ENCODE measurements around the gene UTS2B. TPM values are rescaled to one million over a fixed set of nuclear protein-coding genes. Genes with fewer than 3 reads are reported as not detected.
A peak's percentile ranks its signal among the peaks of the same experiment; 100 is the strongest.

The UTS2B gene
- total and polyA plus RNA-seq, 10 of the 15 experiments (the other 5 are each of a cell fraction or from before 2014, with no cell fraction given): 0.15 to 0.72 (median 0.44) TPM

DNA sequence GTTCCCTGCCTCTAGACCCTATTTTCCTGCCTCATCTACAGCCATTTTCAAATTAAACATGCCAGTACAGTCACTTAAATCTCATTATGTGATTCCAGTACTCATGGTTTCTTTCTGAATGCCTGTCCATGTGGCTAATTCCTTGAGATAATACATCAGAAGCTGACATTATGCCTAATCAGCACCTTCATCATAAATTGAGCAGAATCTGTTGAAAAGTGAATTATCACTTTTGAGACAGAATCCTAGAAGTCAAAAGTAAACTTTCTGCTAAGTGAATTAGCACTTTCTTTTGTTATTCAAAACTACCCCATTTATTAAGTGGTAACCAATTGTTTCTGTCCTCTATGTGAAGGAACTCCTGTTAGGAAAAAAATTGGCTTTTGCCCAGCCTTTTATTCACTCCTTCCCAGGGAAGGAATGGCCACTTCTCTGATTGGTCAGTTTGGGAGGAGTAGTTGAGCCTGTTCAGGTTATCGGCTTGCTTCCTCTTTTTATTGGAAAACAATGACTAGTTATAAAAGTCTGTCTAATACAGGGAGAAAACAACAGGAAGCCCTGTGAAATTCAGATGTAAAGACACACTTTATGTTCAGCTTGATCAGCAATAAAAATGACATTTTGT is 90.8 kb downstream of the UTS2B start:
- intact Hi-C loops (cut with micrococcal nuclease; ENCODE audit: unreplicated experiment): loop anchor here (5.0 kb wide), 1 partner anchor 138 kb away; no protein-coding TSS in a partner anchor

DNA sequence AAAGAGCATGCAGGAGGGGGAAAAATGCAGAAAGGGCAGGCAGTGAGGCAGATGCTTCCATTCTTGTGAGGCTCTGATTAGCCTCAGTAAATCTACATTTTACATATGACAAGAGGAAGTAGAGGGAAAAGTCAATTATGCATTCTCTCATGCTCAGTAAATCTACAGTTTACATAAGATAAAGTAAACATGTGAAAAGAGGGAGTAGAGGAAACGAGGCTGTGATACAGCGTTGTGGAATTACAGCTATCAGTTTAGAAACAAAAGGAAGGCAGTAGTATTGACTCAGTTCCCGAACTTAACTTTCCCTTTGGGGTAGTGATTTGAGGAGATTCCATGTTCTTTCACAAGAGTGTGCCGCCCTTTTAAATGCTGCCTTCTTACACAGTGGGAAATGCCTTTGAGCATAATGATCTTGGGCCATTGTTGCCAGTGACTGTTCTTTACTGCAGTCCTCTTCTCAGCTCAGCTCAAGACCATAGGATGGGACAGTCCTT is 92.0 kb downstream of the UTS2B start:
- Histone ChIP-seq H3K27ac (ENCODE audit: control insufficient read depth, insufficient read depth) (no peak overlapping the region), H3K9me3 (replicated peaks; ENCODE audit: control insufficient read depth, insufficient read depth, low read length) (no peaks in the 10 kb centered on the region; the same call in 2 of the 3 replicates), H3K4me1 (ENCODE audit: control insufficient read depth, insufficient read depth, low read length) (peaks cover 19% of the 10 kb centered on the region; the same call in 1 of the 2 replicates), H3K27me3 (replicated peaks in 1 of 2; ENCODE audit: control insufficient read depth in 2 of 2, insufficient read depth in 2 of 2, low read length in 1 of 2) (no peaks in the 10 kb centered on the region), H3K79me2 (ENCODE audit: control insufficient read depth, insufficient read depth, low read length) (no peaks in the 10 kb centered on the region), H3K9ac (ENCODE audit: control insufficient read depth, insufficient read depth, low read length) (no peak overlapping the region), H3K36me3 (ENCODE audit: control insufficient read depth in 2 of 2, insufficient read depth in 2 of 2, low read length in 1 of 2) (no peaks in the 10 kb centered on the region), H4K20me1 (ENCODE audit: control insufficient read depth, insufficient read depth) (no peaks in the 10 kb centered on the region), H3K4me3 (no peak overlapping the region), H3K4me2 (ENCODE audit: control insufficient read depth, insufficient read depth) (no peak overlapping the region), H2AFZ (ENCODE audit: control insufficient read depth, low read depth, low read length) (no peak overlapping the region)
- POLR2A ChIA-PET: no interaction called here
- BruUV-seq (replicated peaks): no TSS peak
- RAD21 ChIA-PET (ENCODE audit: unreplicated experiment): interaction anchor here (1.0 kb wide), 2 partner anchors 54 to 92 kb away, joined by 3 read pairs; partner anchors contain the start of gene UTS2B
- CTCF ChIA-PET: interaction anchor here (0.7 to 1.7 kb wide), 5 partner anchors 98 to 180 kb away, joined by 3 to 4 read pairs (median 3); no protein-coding TSS in a partner anchor
- no peak for TF ChIP-seq ZNF24 (IDR thresholded peaks at IDR 0.05)
- SMC1A ChIA-PET (ENCODE audit: uncharacterized antibody, unreplicated experiment): interaction anchor here (0.6 to 4.1 kb wide), 7 partner anchors 30 to 160 kb away, joined by 3 to 14 read pairs (median 4); no protein-coding TSS in a partner anchor
- WGBS (ENCODE audit: insufficient coverage, insufficient replicate concordance, low lambda C conversion rate, missing lambda C conversion rate): 81% methylated on average over 4 of the region's 4 CpGs
- intact Hi-C loops (cut with micrococcal nuclease; ENCODE audit: unreplicated experiment) (loop anchor here (5.0 kb wide), 1 partner anchor 139 kb away; no protein-coding TSS in a partner anchor), in situ Hi-C loops (cut with MboI) (no loop called here)
- no peak for DNase-seq (ENCODE audit: low read depth, low spot score)
- no peak for FAIRE-seq
- ATAC-seq: no peak

More for the DNA sequence above, 90.8 kb downstream of the UTS2B start:
- no peak for FAIRE-seq
- ChIA-PET CTCF (interaction anchor here (1.2 kb wide), 1 partner anchor 103 kb away, joined by 4 read pairs; no protein-coding TSS in a partner anchor), RAD21 (ENCODE audit: unreplicated experiment) (interaction anchor here (1.0 kb wide), 1 partner anchor 116 kb away, joined by 4 read pairs; no protein-coding TSS in a partner anchor), SMC1A (ENCODE audit: uncharacterized antibody, unreplicated experiment) (interaction anchor here (0.6 to 2.5 kb wide), 5 partner anchors 60 to 138 kb away, joined by 3 to 8 read pairs (median 4); no protein-coding TSS in a partner anchor), POLR2A (no interaction called here)
- ATAC-seq: no peak
- Histone ChIP-seq H3K36me3 (ENCODE audit: control insufficient read depth in 2 of 2, insufficient read depth in 2 of 2, low read length in 1 of 2) (no peaks in the 10 kb centered on the region), H3K27me3 (replicated peaks in 1 of 2; ENCODE audit: control insufficient read depth in 2 of 2, insufficient read depth in 2 of 2, low read length in 1 of 2) (no peaks in the 10 kb centered on the region), H2AFZ (ENCODE audit: control insufficient read depth, low read depth, low read length) (no peak overlapping the region), H3K9ac (ENCODE audit: control insufficient read depth, insufficient read depth, low read length) (no peak overlapping the region), H3K79me2 (ENCODE audit: control insufficient read depth, insufficient read depth, low read length) (no peaks in the 10 kb centered on the region), H3K27ac (ENCODE audit: control insufficient read depth, insufficient read depth) (no peak overlapping the region), H3K4me1 (ENCODE audit: control insufficient read depth, insufficient read depth, low read length) (peaks cover 19% of the 10 kb centered on the region; the same call in 1 of the 2 replicates), H3K4me2 (ENCODE audit: control insufficient read depth, insufficient read depth) (no peak overlapping the region), H4K20me1 (ENCODE audit: control insufficient read depth, insufficient read depth) (no peaks in the 10 kb centered on the region), H3K9me3 (replicated peaks; ENCODE audit: control insufficient read depth, insufficient read depth, low read length) (no peaks in the 10 kb centered on the region; the same call in 2 of the 3 replicates), H3K4me3 (no peak overlapping the region)
- TF ChIP-seq NFYB (IDR thresholded peaks at IDR 0.05; ENCODE audit: insufficient read depth, low read depth, low read length) (peak; percentile 15; the same call in 1 of the 2 replicates), CREB1 (IDR thresholded peaks at IDR 0.05; ENCODE audit: low read depth) (no peak)
- no peak for DNase-seq (ENCODE audit: low read depth, low spot score)
- BruUV-seq (replicated peaks): no TSS peak
- 48% methylated on average over 1 of the region's 1 CpG for WGBS (ENCODE audit: insufficient coverage, insufficient replicate concordance, low lambda C conversion rate, missing lambda C conversion rate)
- in situ Hi-C loops (cut with MboI): no loop called here
